ENCODE data around the gene DTD1. TPM values are rescaled to one million over a fixed set of nuclear protein-coding genes. Genes with fewer than 3 reads are reported as not detected.

The DTD1 gene
- total RNA-seq, 2 experiments from 2014 or later = 27.6 to 43.0 TPM

- Histone ChIP-seq H3K4me2 (ENCODE audit: low read length) (no peak overlapping the region), H2AFZ (ENCODE audit: low read length) (no peak overlapping the region), H3K79me2 (ENCODE audit: insufficient read depth, low read depth, low read length) (no peaks in the 10 kb centered on the region), H3K4me1 (ENCODE audit: insufficient read depth, low read length, poor library complexity, severe bottlenecking) (peaks cover 7% of the 10 kb centered on the region), H3K9me3 (ENCODE audit: low read length) (no peaks in the 10 kb centered on the region), H3K27ac (ENCODE audit: low read depth, low read length, poor library complexity, severe bottlenecking) (no peak overlapping the region), H4K20me1 (ENCODE audit: insufficient read depth, low read length) (no peaks in the 10 kb centered on the region), H3K4me3 (ENCODE audit: low read depth, low read length, poor library complexity, severe bottlenecking) (no peak overlapping the region), H3K36me3 (ENCODE audit: insufficient read depth, low read length) (no peaks in the 10 kb centered on the region), H3K9me2 (ENCODE audit: insufficient read depth, low read length) (no peaks in the 10 kb centered on the region)
- TF ChIP-seq CTCF (conservative IDR thresholded peaks at IDR 0.05; ENCODE audit: low read length) (no peak), EZH2phosphoT487 (IDR thresholded peaks at IDR 0.05; ENCODE audit: borderline replicate concordance, low read depth, low read length) (no peak)
- BruUV-seq (replicated peaks) = no TSS peak
- DNase-seq (ENCODE audit: low spot score) = no peak
- POLR2A ChIA-PET = no interaction called here
- intact Hi-C loops (cut with micrococcal nuclease; ENCODE audit: unreplicated experiment) = loop anchor here (10.0 kb wide), 2 partner anchors 549 to 1029 kb away; no protein-coding TSS in a partner anchor
- CTCF ChIA-PET (ENCODE audit: unreplicated experiment) = no interaction called here
Observed at GRCh38 chr20:18635380-18635779, 47.5 kb downstream of the DTD1 start.

GRCh38 chr20:18637224-18637623, 49.4 kb downstream of the DTD1 start:
- ChIA-PET POLR2A (no interaction called here), CTCF (ENCODE audit: unreplicated experiment) (no interaction called here)
- BruUV-seq (replicated peaks) = no TSS peak
- H3K4me2 ChIP-seq (ENCODE audit: low read length) = no peak overlapping the region
- peaks cover 7% of the 10 kb centered on the region for H3K4me1 ChIP-seq (ENCODE audit: insufficient read depth, low read length, poor library complexity, severe bottlenecking)
- no peak for DNase-seq (ENCODE audit: low spot score)
- no peaks in the 10 kb centered on the region for H4K20me1 ChIP-seq (ENCODE audit: insufficient read depth, low read length)
- no peak for TF ChIP-seq CTCF (conservative IDR thresholded peaks at IDR 0.05; ENCODE audit: low read length)
- no peaks in the 10 kb centered on the region for H3K36me3 ChIP-seq (ENCODE audit: insufficient read depth, low read length)
- H3K9me2 ChIP-seq (ENCODE audit: insufficient read depth, low read length) = no peaks in the 10 kb centered on the region
- no peak overlapping the region for H3K27ac ChIP-seq (ENCODE audit: low read depth, low read length, poor library complexity, severe bottlenecking)
- H3K79me2 ChIP-seq (ENCODE audit: insufficient read depth, low read depth, low read length) = no peaks in the 10 kb centered on the region
- intact Hi-C loops (cut with micrococcal nuclease; ENCODE audit: unreplicated experiment) = loop anchor here (10.0 kb wide), 2 partner anchors 548 to 1028 kb away; no protein-coding TSS in a partner anchor
- H3K9me3 ChIP-seq (ENCODE audit: low read length) = no peaks in the 10 kb centered on the region
- H2AFZ ChIP-seq (ENCODE audit: low read length) = no peak overlapping the region
- H3K4me3 ChIP-seq (ENCODE audit: low read depth, low read length, poor library complexity, severe bottlenecking) = no peak overlapping the region

- BruUV-seq (replicated peaks) = no TSS peak
- Histone ChIP-seq H4K20me1 (ENCODE audit: insufficient read depth, low read length) (no peaks in the 10 kb centered on the region), H3K36me3 (ENCODE audit: insufficient read depth, low read length) (no peaks in the 10 kb centered on the region), H3K4me3 (ENCODE audit: low read depth, low read length, poor library complexity, severe bottlenecking) (no peak overlapping the region), H3K9me3 (ENCODE audit: low read length) (no peaks in the 10 kb centered on the region), H3K27ac (ENCODE audit: low read depth, low read length, poor library complexity, severe bottlenecking) (no peak overlapping the region), H3K9me2 (ENCODE audit: insufficient read depth, low read length) (no peaks in the 10 kb centered on the region), H3K79me2 (ENCODE audit: insufficient read depth, low read depth, low read length) (no peaks in the 10 kb centered on the region), H3K4me2 (ENCODE audit: low read length) (no peak overlapping the region), H2AFZ (ENCODE audit: low read length) (no peak overlapping the region), H3K4me1 (ENCODE audit: insufficient read depth, low read length, poor library complexity, severe bottlenecking) (peaks cover 7% of the 10 kb centered on the region)
- intact Hi-C loops (cut with micrococcal nuclease; ENCODE audit: unreplicated experiment) = loop anchor here (10.0 kb wide), 2 partner anchors 546 to 1026 kb away; no protein-coding TSS in a partner anchor
- no peak for TF ChIP-seq CTCF (conservative IDR thresholded peaks at IDR 0.05; ENCODE audit: low read length)
- no peak for TF ChIP-seq EZH2phosphoT487 (IDR thresholded peaks at IDR 0.05; ENCODE audit: borderline replicate concordance, low read depth, low read length)
- CTCF ChIA-PET (ENCODE audit: unreplicated experiment) = no interaction called here
- no peak for DNase-seq (ENCODE audit: low spot score)
- POLR2A ChIA-PET = interaction anchor here (0.6 to 1.2 kb wide), 6 partner anchors 46 to 991 kb away, joined by 3 to 6 read pairs (median 3); no protein-coding TSS in a partner anchor
Observed at GRCh38 chr20:18638768-18639167, 50.9 kb downstream of the DTD1 start.
